HUES6 (cell line): ENCODE data around the gene KAT6B.

Experiments used
- H3K27ac ChIP-seq: 2 replicates; pipeline ENCODE4 v1.7.0; 2013; ENCODE audit warnings: low read depth, mild to moderate bottlenecking, low read length, inconsistent platforms
- H3K27me3 ChIP-seq: 2 replicates; pipeline ENCODE4 v1.6.1; 2013; ENCODE audit warnings: low read length; ENCODE audit not compliant: control insufficient read depth, insufficient read depth
- H3K36me3 ChIP-seq: 2 replicates; pipeline ENCODE4 v1.6.1; 2013; ENCODE audit warnings: low read length; ENCODE audit not compliant: control insufficient read depth, insufficient read depth
- H3K4me1 ChIP-seq: 2 replicates; pipeline ENCODE4 v1.6.1; 2013; ENCODE audit warnings: low read length; ENCODE audit not compliant: control insufficient read depth, insufficient read depth
- H3K4me3 ChIP-seq: 2 replicates; pipeline ENCODE4 v1.5.1; 2013; ENCODE audit warnings: low read depth, low read length
- H3K9ac ChIP-seq: one replicate; pipeline ENCODE4 v1.6.1; 2013; ENCODE audit warnings: mild to moderate bottlenecking, low read length
- H3K9me3 ChIP-seq: 2 replicates; pipeline ENCODE4 v1.6.1; 2013; ENCODE audit warnings: low read depth, low read length; ENCODE audit not compliant: control insufficient read depth, insufficient read depth

Gene KAT6B

GRCh38 chr10:74957285-74957961, 131.0 kb downstream of the KAT6B start:
- no peaks in the 10 kb centered on the region for H3K36me3 ChIP-seq
- no peak overlapping the region for H3K27ac ChIP-seq

DNA sequence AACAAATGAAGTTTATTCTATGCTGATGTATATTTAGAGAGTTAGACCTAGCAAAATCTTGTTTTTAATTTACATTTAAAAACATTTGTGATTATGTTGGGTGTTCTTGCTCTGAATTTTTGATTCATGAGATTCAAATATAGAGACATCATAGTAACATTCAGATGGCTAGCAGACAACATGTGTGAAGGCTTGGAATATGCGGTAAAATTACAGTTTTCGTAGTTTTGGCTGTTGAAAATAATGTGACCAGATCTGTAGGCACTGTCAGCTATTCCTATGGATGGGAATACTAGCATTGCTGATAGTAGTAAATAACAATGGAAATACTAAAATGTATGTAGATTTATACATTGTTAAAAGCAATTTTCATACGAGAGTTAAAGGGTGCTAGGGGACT, 131.9 kb downstream of the KAT6B start:
- Histone ChIP-seq H3K9me3 (no peaks in the 10 kb centered on the region), H3K27ac (no peak overlapping the region), H3K9ac (no peak overlapping the region), H3K4me1 (no peaks in the 10 kb centered on the region), H3K27me3 (no peaks in the 10 kb centered on the region), H3K36me3 (no peaks in the 10 kb centered on the region), H3K4me3 (no peak overlapping the region)

More at GRCh38 chr10:74957285-74957961, 131.0 kb downstream of the KAT6B start:
- no peak overlapping the region for H3K4me3 ChIP-seq
- no peak overlapping the region for H3K9ac ChIP-seq
- H3K27me3 ChIP-seq, result no peaks in the 10 kb centered on the region
- H3K9me3 ChIP-seq, result no peaks in the 10 kb centered on the region
- H3K4me1 ChIP-seq, result no peaks in the 10 kb centered on the region

- H3K27me3 ChIP-seq, result no peaks in the 10 kb centered on the region
- H3K4me3 ChIP-seq, result no peak overlapping the region
- H3K36me3 ChIP-seq, result no peaks in the 10 kb centered on the region
- no peak overlapping the region for H3K27ac ChIP-seq
- no peaks in the 10 kb centered on the region for H3K4me1 ChIP-seq
- H3K9me3 ChIP-seq, result no peaks in the 10 kb centered on the region
- H3K9ac ChIP-seq, result no peak overlapping the region
Measured at GRCh38 chr10:74960670-74961069, 134.3 kb downstream of the KAT6B start.

DNA sequence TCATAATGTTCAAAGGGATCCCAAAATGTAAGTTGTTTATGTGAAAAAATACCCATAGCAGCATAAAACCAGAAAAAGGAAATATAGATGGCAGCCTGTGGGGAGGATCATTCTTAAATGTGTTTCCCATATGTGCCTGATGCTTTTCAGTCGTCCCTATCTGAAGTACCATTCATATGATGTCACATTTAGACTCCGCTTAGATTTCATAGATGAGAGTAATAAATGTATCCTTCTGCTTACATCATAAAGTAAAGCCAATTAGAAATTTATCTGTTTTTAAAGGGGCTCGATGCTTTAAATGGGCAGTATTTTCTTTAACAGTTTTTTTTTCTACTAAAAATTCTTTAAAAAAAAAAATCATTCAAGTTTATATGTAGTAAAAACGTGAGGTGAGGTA, 136.1 kb downstream of the KAT6B start:
- Histone ChIP-seq H3K27ac (no peak overlapping the region), H3K9me3 (0 out of 2 replicates have a peak, but pooled peaks cover 2% of the 10 kb centered on the region)

DNA sequence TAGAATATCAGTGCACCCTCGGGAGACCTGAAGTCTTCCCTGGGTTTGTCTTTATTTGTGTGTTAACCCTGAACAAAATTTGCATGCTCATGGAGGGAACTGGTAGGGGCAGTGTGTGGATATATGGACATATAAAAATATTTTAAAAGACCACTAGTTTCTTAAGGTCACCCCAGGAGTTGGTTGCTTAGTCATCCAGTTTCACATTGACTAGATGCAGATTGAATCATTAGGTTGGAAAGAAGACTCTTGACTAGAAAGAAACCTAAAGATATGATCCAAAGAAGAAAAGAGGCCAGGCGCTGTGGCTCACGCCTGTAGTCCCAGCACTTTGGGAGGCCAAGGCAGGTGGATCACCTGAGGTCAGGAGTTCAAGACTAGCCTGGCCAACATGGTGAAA, 137.1 kb downstream of the KAT6B start:
- no peaks in the 10 kb centered on the region for H3K27me3 ChIP-seq
- H3K9me3 ChIP-seq, result 0 out of 2 replicates have a peak, but pooled peaks cover 2% of the 10 kb centered on the region
- peaks cover 10% of the 10 kb centered on the region for H3K4me1 ChIP-seq
- H3K4me3 ChIP-seq, result no peak overlapping the region
- H3K27ac ChIP-seq, result no peak overlapping the region
- no peaks in the 10 kb centered on the region for H3K36me3 ChIP-seq
- no peak overlapping the region for H3K9ac ChIP-seq

More for the DNA sequence above, 136.1 kb downstream of the KAT6B start:
- H3K36me3 ChIP-seq, result no peaks in the 10 kb centered on the region
- no peaks in the 10 kb centered on the region for H3K27me3 ChIP-seq
- H3K4me1 ChIP-seq, result peaks cover under 1% of the 10 kb centered on the region; the same call in 1 of the 2 replicates
- no peak overlapping the region for H3K9ac ChIP-seq
- no peak overlapping the region for H3K4me3 ChIP-seq

GRCh38 chr10:74967911-74968666, 141.7 kb downstream of the KAT6B start:
- H3K9ac ChIP-seq, result no peak overlapping the region
- H3K36me3 ChIP-seq, result no peaks in the 10 kb centered on the region
- H3K9me3 ChIP-seq, result 0 out of 2 replicates have a peak, but pooled peaks cover 2% of the 10 kb centered on the region
- H3K27me3 ChIP-seq, result no peaks in the 10 kb centered on the region
- peaks cover 15% of the 10 kb centered on the region for H3K4me1 ChIP-seq
- H3K4me3 ChIP-seq, result no peak overlapping the region
- H3K27ac ChIP-seq, result no peak overlapping the region

DNA sequence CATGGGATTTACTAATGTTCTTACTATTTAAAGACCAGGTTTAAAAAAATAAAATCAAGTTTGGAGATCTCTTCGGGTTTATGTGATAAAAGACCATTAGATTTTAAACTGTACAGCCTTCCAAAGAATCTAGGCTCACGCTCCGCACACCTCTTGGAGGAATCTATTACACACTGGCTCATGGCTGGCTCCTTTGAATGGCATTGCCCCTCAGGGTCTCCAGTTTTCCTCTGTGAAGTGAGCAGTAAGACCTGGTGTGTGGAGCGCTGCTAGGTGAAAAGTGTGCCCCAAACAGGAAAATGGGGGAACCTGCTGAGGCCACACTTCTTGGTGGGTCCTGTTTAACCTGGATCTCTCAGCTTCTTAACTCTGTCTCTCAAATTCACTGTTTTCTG, 142.3 kb downstream of the KAT6B start:
- no peak overlapping the region for H3K4me3 ChIP-seq
- H3K9me3 ChIP-seq, result 0 out of 2 replicates have a peak, but pooled peaks cover 2% of the 10 kb centered on the region
- H3K36me3 ChIP-seq, result no peaks in the 10 kb centered on the region
- no peaks in the 10 kb centered on the region for H3K27me3 ChIP-seq
- no peak overlapping the region for H3K9ac ChIP-seq
- H3K4me1 ChIP-seq, result peaks cover 15% of the 10 kb centered on the region
- H3K27ac ChIP-seq, result no peak overlapping the region

- Histone ChIP-seq H3K9me3 (0 out of 2 replicates have a peak, but pooled peaks cover 2% of the 10 kb centered on the region), H3K4me1 (peaks cover 15% of the 10 kb centered on the region), H3K36me3 (no peaks in the 10 kb centered on the region), H3K4me3 (no peak overlapping the region), H3K27me3 (no peaks in the 10 kb centered on the region), H3K9ac (no peak overlapping the region), H3K27ac (no peak overlapping the region)
Measured at GRCh38 chr10:74969093-74969492, 142.7 kb downstream of the KAT6B start.

- Histone ChIP-seq H3K36me3 (no peaks in the 10 kb centered on the region), H3K27me3 (no peaks in the 10 kb centered on the region), H3K27ac (no peak overlapping the region), H3K9ac (no peak overlapping the region), H3K9me3 (0 out of 2 replicates have a peak, but pooled peaks cover 2% of the 10 kb centered on the region), H3K4me3 (no peak overlapping the region), H3K4me1 (peaks cover 15% of the 10 kb centered on the region)
Measured at GRCh38 chr10:74969530-74969929, 143.1 kb downstream of the KAT6B start.

DNA sequence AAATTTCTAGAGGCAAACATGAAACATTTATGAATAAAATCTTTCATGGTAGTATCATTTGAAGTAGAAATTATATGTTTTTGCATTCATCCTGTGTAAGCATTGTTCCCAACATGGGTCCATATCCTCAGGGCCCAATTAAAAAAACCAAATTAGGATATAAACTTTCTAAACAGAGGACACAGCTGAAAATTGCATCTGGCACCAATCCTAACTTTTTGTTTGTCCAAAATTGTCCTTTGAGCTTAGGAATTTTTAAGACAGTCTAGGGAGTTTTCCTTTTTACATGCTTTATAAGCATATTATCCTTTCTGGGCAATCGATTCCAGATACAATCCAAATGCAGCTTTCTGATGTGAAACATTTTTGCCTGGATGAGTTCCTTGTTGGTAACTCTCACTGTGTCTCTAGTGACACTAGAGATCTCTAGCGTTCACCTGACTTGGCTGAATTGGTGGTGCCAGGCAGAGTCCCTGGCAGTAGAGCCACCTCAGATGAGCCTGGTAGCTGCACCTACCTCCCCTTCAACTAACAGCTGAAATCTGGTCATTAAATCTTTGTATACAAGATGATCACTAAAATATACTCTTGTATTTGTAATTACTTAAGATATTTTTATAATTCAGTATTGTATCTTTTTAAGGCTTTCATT, 147.5 kb downstream of the KAT6B start:
- Histone ChIP-seq H3K9ac (no peak overlapping the region), H3K36me3 (peaks cover 7% of the 10 kb centered on the region), H3K4me3 (no peak overlapping the region), H3K27ac (no peak overlapping the region), H3K9me3 (no peaks in the 10 kb centered on the region), H3K27me3 (no peaks in the 10 kb centered on the region), H3K4me1 (peaks cover 2% of the 10 kb centered on the region; the same call in 1 of the 2 replicates)

DNA sequence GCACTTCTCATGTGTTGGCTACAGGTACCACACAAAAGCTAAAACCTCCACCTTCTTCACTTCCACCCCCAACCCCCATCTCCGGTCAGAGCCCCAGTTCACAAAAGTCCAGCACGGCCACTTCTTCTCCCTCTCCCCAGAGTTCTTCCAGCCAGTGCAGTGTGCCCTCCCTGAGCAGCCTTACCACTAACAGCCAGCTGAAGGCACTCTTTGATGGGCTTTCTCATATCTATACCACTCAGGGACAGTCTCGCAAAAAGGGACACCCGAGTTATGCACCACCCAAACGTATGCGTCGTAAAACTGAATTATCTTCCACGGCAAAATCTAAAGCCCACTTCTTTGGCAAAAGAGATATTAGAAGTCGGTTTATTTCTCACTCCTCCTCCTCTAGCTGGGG, 149.4 kb downstream of the KAT6B start:
- no peak overlapping the region for H3K9ac ChIP-seq
- H3K4me3 ChIP-seq, result no peak overlapping the region
- peaks cover 7% of the 10 kb centered on the region for H3K36me3 ChIP-seq
- no peak overlapping the region for H3K27ac ChIP-seq
- H3K27me3 ChIP-seq, result no peaks in the 10 kb centered on the region
- H3K9me3 ChIP-seq, result no peaks in the 10 kb centered on the region
- no peaks in the 10 kb centered on the region for H3K4me1 ChIP-seq
